HepG2 (cell line): Measurements from ENCODE around the gene REPIN1. TPM values are rescaled to one million over a fixed set of nuclear protein-coding genes. Genes with fewer than 3 reads are reported as not detected.
A peak's percentile ranks its signal among the peaks of the same experiment; 100 is the strongest.

Experiments
- BCL6 ChIP-seq: IDR thresholded peaks from 2 replicates; pipeline ENCODE4 v1.6.1; 2016; ENCODE audit warnings: missing genetic modification reagents, missing compliant biosample characterization
- CHD4 ChIP-seq: fragments of 200-600 bp; sonication (generic); IDR thresholded peaks from 2 replicates; pipeline ENCODE4 v1.7.0; 2017; ENCODE audit warnings: mild to moderate bottlenecking, low read length, borderline replicate concordance
- ELF3 ChIP-seq: IDR thresholded peaks from 2 replicates; pipeline ENCODE4 v1.6.1; 2016; ENCODE audit warnings: missing genetic modification reagents, missing compliant biosample characterization
- GPN1 ChIP-seq: sonication (generic); formaldehyde crosslinking; IDR thresholded peaks from 2 replicates; pipeline ENCODE4 v1.5.1; 2020; ENCODE audit warnings: missing genetic modification reagents, borderline replicate concordance
- KDM2A ChIP-seq: sonication (generic); formaldehyde crosslinking; IDR thresholded peaks from 2 replicates; pipeline ENCODE4 v1.4.0; 2020; ENCODE audit warnings: low read depth, missing genetic modification reagents, borderline replicate concordance
- KMT2A ChIP-seq: sonication (generic); formaldehyde crosslinking; IDR thresholded peaks from 2 replicates; pipeline ENCODE4 v1.4.0; 2020; ENCODE audit warnings: missing genetic modification reagents
- MIER3 ChIP-seq: IDR thresholded peaks from 2 replicates; pipeline ENCODE4 v1.6.1; 2016; ENCODE audit warnings: missing compliant biosample characterization, borderline replicate concordance
- POLR2G ChIP-seq: fragments of 200-400 bp; formaldehyde crosslinking; IDR thresholded peaks from 2 replicates; pipeline ENCODE4 v1.6.1; 2018; ENCODE audit warnings: mild to moderate bottlenecking, low read depth, low read length, moderate library complexity
- SYNCRIP ChIP-seq: fragments of 200-400 bp; formaldehyde crosslinking; IDR thresholded peaks from 2 replicates; pipeline ENCODE4 v1.6.1; 2018; ENCODE audit warnings: mild to moderate bottlenecking, low read depth, low read length; ENCODE audit not compliant: insufficient read depth
- TRIM22 ChIP-seq: fragments of 450-650 bp; IDR thresholded peaks from 2 replicates; pipeline ENCODE4 v1.6.1; 2017
- YY1 ChIP-seq: IDR thresholded peaks from 2 replicates; pipeline ENCODE4 v1.6.1; 2011; ENCODE audit warnings: low read length, low read depth, moderate library complexity, mild to moderate bottlenecking; ENCODE audit not compliant: insufficient read depth, insufficient replicate concordance
- ZBTB2 ChIP-seq: sonication (generic); formaldehyde crosslinking; IDR thresholded peaks from 2 replicates; pipeline ENCODE4 v1.8.0; 2022; ENCODE audit warnings: low read depth, missing genetic modification reagents
- ZBTB3 ChIP-seq: sonication (generic); formaldehyde crosslinking; IDR thresholded peaks from 2 replicates; pipeline ENCODE4 v1.4.0; 2020; ENCODE audit warnings: low read depth, mild to moderate bottlenecking, moderate library complexity, missing genetic modification reagents, borderline replicate concordance
- ZBTB8A ChIP-seq: sonication (generic); formaldehyde crosslinking; IDR thresholded peaks from 2 replicates; pipeline ENCODE4 v1.4.0; 2020; ENCODE audit warnings: mild to moderate bottlenecking, low read depth, missing genetic modification reagents, borderline replicate concordance
- ZNF282 ChIP-seq: fragments of 450-650 bp; IDR thresholded peaks from 2 replicates; pipeline ENCODE4 v1.6.1; 2018; ENCODE audit not compliant: partially characterized antibody
- ZNF326 ChIP-seq: sonication (generic); formaldehyde crosslinking; IDR thresholded peaks from 2 replicates; pipeline ENCODE4 v1.4.0; 2020; ENCODE audit warnings: missing genetic modification reagents, borderline replicate concordance
- ZNF337 ChIP-seq: sonication (generic); formaldehyde crosslinking; IDR thresholded peaks from 2 replicates; pipeline ENCODE4 v1.5.1; 2020; ENCODE audit warnings: missing genetic modification reagents, low read depth, mild to moderate bottlenecking, borderline replicate concordance
- ZNF512B ChIP-seq: sonication (generic); formaldehyde crosslinking; IDR thresholded peaks from 2 replicates; pipeline ENCODE4 v1.5.1; 2020; ENCODE audit warnings: missing genetic modification reagents, mild to moderate bottlenecking, borderline replicate concordance
- ZNF552 ChIP-seq: sonication (generic); formaldehyde crosslinking; IDR thresholded peaks from 2 replicates; pipeline ENCODE4 v1.9.0; 2022; ENCODE audit warnings: missing genetic modification reagents, mild to moderate bottlenecking, borderline replicate concordance
- ZNF616 ChIP-seq: sonication (generic); formaldehyde crosslinking; IDR thresholded peaks from 2 replicates; pipeline ENCODE4 v1.5.0; 2020; ENCODE audit warnings: low read depth, mild to moderate bottlenecking, missing genetic modification reagents
- polyA plus RNA-seq, 8 experiments: library from polyadenylated mRNA; depleted of rRNA in 3 of 8; stranded (reverse) in 7 of 8; unstranded in 1 of 8; fragments of >200 nt; fragmentation: Illumina TruSeq in 4 of 8; extraction: Trizol in 4 of 8; gene quantifications; 2 replicates each; pipeline versions ENCODE4 v1.2.1 to v1.2.3, GENCODE V29; 2011 to 2016; ENCODE audit warnings: low read depth in 4 of 8, missing spikeins in 1 of 8, mixed read lengths in 1 of 8; ENCODE audit not compliant: insufficient read depth in 1 of 8
- total RNA-seq, 5 experiments: library from RNA; depleted of rRNA; stranded (reverse); fragments of >200 nt; fragmentation: Illumina TruSeq; extraction: Trizol; gene quantifications; 2 replicates each; pipeline ENCODE4 v1.2.3, GENCODE V29; 2016; ENCODE audit warnings: low read depth in 1 of 5

The REPIN1 gene
- total and polyA plus RNA-seq, 2 of the 13 experiments (the other 11 are each of a cell fraction or from before 2014, with no cell fraction given) = 69.9 to 108 TPM

DNA sequence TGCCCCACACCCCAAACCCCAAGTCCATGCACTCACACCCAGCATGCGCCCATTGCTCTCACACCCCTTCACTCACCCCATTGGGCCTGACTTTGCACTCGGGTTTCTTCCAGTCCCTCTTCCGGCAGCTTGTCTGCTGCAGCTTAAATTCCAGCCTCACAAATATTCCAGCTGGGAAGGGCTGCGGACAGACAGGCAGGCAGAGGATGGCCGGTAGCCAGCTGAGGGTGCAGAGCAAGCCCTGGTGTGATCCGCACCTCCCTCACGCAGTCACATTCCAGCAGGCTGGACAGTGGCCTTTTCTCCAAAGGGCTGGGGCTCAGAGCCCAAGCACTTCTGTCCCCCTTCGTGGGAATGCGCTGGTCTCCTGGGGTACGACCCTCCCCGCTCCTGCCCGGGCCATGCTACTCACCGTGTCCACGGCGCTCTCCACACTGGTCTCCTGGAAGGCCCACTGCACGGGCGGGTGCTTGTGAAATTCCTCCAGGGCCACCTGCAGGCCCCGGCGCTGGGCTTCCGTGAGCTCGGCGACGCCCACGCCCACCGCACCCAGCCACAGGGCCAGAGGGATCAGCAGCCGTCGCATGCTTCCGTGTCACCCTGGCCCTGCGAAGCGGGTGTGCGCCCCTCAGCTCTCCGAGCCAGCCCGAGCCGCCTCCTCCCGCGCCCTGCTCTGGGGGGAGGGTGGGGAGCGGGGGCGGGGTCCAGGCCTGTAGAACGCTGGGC, 28.4 kb upstream of the REPIN1 start (continued):
- TF ChIP-seq ZNF512B (CRISPR knock-in tag) (no peak; the same call in 1 of the 2 replicates), SYNCRIP (no peak), BCL6 (CRISPR knock-in tag) (peak; percentile 23; the same call in 1 of the 2 replicates), ZNF282 (no peak), ZNF616 (CRISPR knock-in tag) (no peak), POLR2G (no peak), YY1 (no peak), ZBTB2 (CRISPR knock-in tag) (no peak), KMT2A (CRISPR knock-in tag) (peak; percentile 60; the same call in 1 of the 2 replicates), MIER3 (no peak), KDM2A (peak; percentile 72; the same call in 1 of the 2 replicates), TRIM22 (no peak), ZBTB8A (CRISPR knock-in tag) (no peak), ZNF326 (CRISPR knock-in tag) (no peak), CHD4 (no peak), ELF3 (CRISPR knock-in tag) (peak; percentile 34; the same call in 1 of the 2 replicates), GPN1 (CRISPR knock-in tag) (no peak), ZNF337 (CRISPR knock-in tag) (no peak), ZNF552 (CRISPR knock-in tag) (no peak; the same call in 1 of the 2 replicates), ZBTB3 (CRISPR knock-in tag) (no peak)
